IPS-15b (cell line): ENCODE measurements around the gene SCAPER.

Source experiments
- H3K27me3 ChIP-seq: one replicate; pipeline ENCODE4 v1.6.1; 2013; ENCODE audit warnings: low read length; ENCODE audit not compliant: control insufficient read depth, insufficient read depth
- H3K36me3 ChIP-seq: one replicate; pipeline ENCODE4 v1.6.1; 2013; ENCODE audit warnings: low read length; ENCODE audit not compliant: control insufficient read depth, insufficient read depth
- H3K4me1 ChIP-seq: one replicate; pipeline ENCODE4 v1.6.1; 2013; ENCODE audit warnings: mild to moderate bottlenecking, low read length; ENCODE audit not compliant: control insufficient read depth, insufficient read depth
- H3K4me3 ChIP-seq: one replicate; pipeline ENCODE4 v1.5.1; 2013; ENCODE audit warnings: low read depth, low read length
- H3K9ac ChIP-seq: one replicate; pipeline ENCODE4 v1.6.1; 2013; ENCODE audit warnings: low read depth, mild to moderate bottlenecking, low read length
- H3K9me3 ChIP-seq: one replicate; pipeline ENCODE4 v1.6.1; 2013; ENCODE audit warnings: mild to moderate bottlenecking, low read length; ENCODE audit not compliant: control insufficient read depth, insufficient read depth

Gene SCAPER

DNA sequence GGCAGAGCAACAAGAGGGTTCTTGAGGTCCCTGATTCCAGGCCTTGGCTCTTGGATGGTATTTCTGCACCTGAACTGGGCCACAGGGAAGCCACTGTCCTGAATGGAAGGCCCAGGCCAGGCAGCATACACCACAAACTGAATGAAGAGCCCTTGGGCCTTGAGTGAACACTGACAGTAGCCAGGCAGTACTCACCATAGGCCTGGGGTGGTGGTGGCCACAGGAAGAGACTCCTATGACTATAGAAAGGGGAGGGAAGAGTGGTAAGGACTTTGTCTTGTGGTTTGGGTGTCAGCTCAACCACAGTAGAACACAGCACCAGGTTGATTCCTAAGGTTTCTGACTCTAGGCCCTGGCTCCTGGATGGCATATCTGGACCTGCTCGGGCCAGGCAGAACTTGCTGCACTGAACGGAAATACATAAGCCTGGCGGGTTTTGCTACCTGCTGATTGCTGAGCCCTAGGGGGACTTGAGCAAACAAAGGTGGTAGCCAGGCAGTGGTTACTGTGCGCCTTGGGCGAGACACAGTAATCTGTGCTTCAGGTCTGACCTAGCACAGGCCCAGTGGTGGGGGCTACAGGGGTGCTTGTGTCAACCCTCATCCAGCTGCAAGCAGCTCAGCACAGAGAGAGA is 327.1 kb downstream of the SCAPER start:
- Histone ChIP-seq H3K27me3 (no peaks in the 10 kb centered on the region), H3K36me3 (no peaks in the 10 kb centered on the region), H3K4me1 (no peaks in the 10 kb centered on the region), H3K9me3 (no peaks in the 10 kb centered on the region), H3K9ac (no peak overlapping the region), H3K4me3 (no peak overlapping the region)

DNA sequence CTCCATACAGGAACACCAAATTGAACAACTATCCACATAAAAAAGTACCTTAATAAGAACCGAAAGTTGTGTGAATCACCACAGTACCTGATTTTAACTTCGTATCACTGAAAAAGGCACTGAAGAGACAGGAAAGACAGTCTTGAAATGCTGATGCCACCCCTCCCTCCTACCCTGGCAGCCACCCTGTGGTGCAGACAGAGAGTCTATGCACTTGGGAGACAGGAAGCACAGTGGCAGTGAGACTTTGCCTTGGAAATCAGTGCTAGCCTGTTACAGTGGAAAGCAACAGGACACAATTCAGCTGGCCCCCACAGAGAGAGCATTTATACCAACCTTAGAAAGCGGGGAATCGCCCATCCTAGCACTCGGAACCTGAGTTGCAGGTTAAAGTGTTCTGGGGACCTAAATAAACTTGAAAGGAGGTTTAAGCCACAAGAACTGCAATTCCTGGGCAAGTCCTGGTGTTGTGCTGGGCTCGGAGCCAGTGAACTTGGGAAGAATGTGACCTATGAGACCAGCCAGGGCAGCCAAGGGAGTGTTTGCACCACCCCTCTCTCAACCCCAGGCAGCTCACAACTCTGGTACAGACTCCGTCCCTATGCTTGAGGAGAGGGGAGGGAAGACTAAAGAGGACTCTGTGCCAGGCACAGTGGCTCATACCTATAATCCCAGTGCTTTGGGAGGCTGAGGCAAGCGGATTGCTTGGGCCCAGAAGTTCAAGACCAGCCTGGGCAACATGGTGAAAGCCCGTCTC is 328.4 kb downstream of the SCAPER start:
- H3K9ac ChIP-seq = no peak overlapping the region
- H3K27me3 ChIP-seq = no peaks in the 10 kb centered on the region

DNA sequence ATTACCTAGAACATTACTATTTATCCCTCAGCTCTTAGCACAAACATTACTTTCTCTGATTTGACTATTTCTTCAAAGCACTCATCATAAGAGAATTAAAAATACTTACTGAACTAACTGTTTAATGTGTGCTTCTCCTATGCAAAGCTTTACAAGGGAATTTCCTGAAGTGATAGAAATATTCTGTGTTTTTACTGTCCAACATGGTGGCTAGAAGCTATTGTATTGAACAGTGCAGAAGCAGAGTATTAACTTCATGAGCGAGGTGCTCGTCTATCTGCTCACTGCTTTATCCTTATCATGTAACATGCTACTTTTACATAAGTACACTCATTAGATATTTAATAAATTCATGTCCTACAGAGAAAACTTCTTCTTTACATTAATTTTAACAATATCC is 329.5 kb downstream of the SCAPER start:
- Histone ChIP-seq H3K36me3 (no peaks in the 10 kb centered on the region), H3K9ac (no peak overlapping the region), H3K27me3 (no peaks in the 10 kb centered on the region), H3K4me1 (no peaks in the 10 kb centered on the region), H3K9me3 (no peaks in the 10 kb centered on the region), H3K4me3 (no peak overlapping the region)

More for the DNA sequence above, 328.4 kb downstream of the SCAPER start:
- Histone ChIP-seq H3K9me3 (no peaks in the 10 kb centered on the region), H3K4me3 (no peak overlapping the region), H3K36me3 (no peaks in the 10 kb centered on the region), H3K4me1 (no peaks in the 10 kb centered on the region)

DNA sequence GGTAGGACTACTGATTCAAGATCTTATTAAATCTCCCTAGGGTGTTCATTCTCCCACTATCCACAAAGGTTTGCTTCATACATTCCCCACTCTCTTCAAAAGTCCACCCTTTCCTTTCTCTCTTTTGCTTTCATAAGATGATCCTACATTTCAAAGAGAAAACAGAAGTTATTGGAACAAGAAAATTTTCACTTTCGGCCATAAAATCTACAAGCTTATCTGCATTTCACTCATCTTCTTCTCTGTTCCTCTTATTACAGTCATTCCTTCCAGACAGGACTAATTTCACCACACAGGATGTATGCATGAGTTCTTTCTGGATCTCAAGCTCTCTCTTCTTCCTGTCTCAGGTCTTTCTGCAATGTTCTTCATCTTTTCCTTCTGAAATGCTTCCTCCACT is 329.9 kb downstream of the SCAPER start:
- Histone ChIP-seq H3K9ac (no peak overlapping the region), H3K27me3 (no peaks in the 10 kb centered on the region), H3K9me3 (no peaks in the 10 kb centered on the region), H3K4me3 (no peak overlapping the region), H3K4me1 (no peaks in the 10 kb centered on the region), H3K36me3 (no peaks in the 10 kb centered on the region)

DNA sequence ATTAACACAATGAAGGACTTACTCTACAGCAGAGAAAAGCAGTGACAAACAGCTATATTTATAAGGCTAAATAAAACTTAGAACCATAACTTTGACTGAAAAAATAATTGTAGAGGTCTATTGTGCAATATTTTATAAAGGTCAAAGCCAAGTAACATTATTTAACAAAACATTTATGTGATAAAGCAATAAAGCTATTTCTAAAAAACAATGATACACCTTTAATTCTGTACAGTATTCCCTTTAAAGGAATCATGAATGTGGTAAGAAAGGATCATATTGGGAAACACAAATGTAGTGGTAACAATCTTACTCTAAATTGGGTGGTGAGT is 332.2 kb downstream of the SCAPER start:
- H3K4me1 ChIP-seq = no peaks in the 10 kb centered on the region
- no peaks in the 10 kb centered on the region for H3K36me3 ChIP-seq
- no peaks in the 10 kb centered on the region for H3K27me3 ChIP-seq
- no peak overlapping the region for H3K9ac ChIP-seq
- no peaks in the 10 kb centered on the region for H3K9me3 ChIP-seq
- H3K4me3 ChIP-seq = no peak overlapping the region

DNA sequence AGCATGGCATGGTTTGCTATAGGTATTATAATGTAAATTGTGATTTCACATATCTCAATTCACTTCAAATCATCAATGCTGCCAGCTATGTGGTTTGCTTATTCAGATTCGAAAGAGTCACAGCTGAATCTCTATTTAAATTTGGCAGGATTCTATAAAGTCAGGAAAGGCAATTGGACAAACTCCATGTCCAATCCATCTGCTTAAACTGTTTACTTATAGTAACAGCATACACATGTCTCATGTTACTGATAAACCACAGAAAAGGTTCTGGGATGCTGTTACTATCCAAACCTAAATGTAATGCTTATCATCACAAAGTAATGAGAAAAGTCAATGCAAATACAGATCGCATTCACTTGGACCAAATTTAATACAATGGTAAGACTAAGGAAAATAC is 338.9 kb downstream of the SCAPER start:
- H3K9ac ChIP-seq = no peak overlapping the region
- no peaks in the 10 kb centered on the region for H3K36me3 ChIP-seq
- no peaks in the 10 kb centered on the region for H3K4me1 ChIP-seq
- H3K9me3 ChIP-seq = no peaks in the 10 kb centered on the region
- H3K4me3 ChIP-seq = no peak overlapping the region
- H3K27me3 ChIP-seq = no peaks in the 10 kb centered on the region

DNA sequence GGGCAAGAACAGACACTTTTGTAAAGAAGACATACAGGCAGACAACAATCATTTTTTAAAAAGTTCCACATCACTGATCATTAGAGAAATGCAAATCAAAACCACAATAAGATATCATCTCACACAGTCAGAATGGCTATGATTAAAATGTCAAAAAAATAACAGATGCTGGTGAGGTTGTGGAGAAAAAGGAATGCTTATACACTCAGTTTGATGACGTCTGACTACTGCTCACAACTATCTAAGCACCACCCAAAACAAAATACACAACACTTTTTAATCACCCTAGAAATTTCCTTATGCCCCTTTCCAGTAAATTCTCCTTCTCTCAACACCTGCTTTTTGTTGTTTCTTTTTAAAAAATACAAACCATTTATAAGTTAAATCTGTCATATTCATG is 339.8 kb downstream of the SCAPER start:
- Histone ChIP-seq H3K4me3 (no peak overlapping the region), H3K27me3 (no peaks in the 10 kb centered on the region), H3K4me1 (no peaks in the 10 kb centered on the region), H3K9me3 (no peaks in the 10 kb centered on the region), H3K9ac (no peak overlapping the region), H3K36me3 (no peaks in the 10 kb centered on the region)

DNA sequence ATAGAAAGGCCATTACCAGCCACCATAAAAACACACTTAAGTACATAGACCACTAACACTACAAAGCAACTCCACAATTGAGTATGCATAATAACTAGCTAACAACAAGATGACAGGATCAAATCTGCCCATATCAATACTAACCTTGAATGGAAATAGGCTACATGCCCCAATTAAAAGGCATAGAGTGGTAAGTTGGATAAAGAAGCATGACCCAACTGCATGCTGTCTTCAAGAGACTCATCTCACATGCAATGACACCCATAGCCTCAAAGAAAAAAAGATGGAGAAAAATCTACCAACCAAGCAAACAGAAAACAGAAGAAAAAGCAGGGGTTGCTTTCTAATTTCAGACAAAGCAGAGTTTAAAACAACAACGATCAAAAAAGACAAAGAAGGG is 349.9 kb downstream of the SCAPER start:
- H3K4me3 ChIP-seq = no peak overlapping the region
- H3K27me3 ChIP-seq = no peaks in the 10 kb centered on the region
- no peak overlapping the region for H3K9ac ChIP-seq
- H3K9me3 ChIP-seq = no peaks in the 10 kb centered on the region
- H3K4me1 ChIP-seq = no peaks in the 10 kb centered on the region
- H3K36me3 ChIP-seq = no peaks in the 10 kb centered on the region

DNA sequence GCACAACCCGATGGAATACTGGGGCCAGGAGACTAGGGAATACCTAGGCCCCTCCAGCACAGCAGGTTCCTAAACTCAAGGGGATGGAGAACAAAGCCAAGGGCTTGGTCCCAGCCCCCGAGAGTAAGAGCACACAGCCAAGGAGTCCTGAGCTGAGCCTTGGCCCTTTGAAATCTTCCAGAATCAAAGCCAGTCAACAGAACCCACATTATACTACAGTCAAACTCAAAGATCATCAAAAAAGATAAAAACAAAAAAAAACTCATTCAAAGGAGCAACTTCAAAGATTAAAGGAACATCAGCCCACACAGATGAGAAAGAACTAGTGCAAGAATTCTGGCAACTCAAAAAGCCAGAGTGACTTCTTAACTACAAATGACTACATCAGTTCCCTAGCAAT is 351.6 kb downstream of the SCAPER start:
- H3K4me3 ChIP-seq = no peak overlapping the region
- no peaks in the 10 kb centered on the region for H3K4me1 ChIP-seq
- no peak overlapping the region for H3K9ac ChIP-seq
- H3K9me3 ChIP-seq = no peaks in the 10 kb centered on the region
- no peaks in the 10 kb centered on the region for H3K36me3 ChIP-seq
- H3K27me3 ChIP-seq = no peaks in the 10 kb centered on the region

DNA sequence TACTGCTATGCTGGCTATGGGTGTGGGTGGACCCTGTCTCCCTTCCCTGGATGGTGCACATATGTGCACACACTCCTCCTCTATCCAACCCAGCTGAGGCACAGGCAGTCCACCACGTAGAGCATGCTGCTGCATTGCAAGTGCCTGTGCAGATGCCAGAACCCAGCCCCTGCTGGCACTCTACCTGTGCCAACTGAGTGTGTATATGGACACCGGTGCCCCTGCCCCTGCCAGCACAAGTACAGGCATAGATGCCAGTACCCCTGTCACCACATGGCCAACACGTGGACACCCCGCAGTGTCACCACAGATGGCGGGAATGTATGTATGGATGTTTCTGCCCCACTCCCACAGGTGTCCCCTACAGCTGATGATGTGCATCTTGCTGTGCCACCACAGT is 352.0 kb downstream of the SCAPER start:
- Histone ChIP-seq H3K9ac (no peak overlapping the region), H3K4me1 (no peaks in the 10 kb centered on the region), H3K27me3 (no peaks in the 10 kb centered on the region), H3K36me3 (no peaks in the 10 kb centered on the region), H3K9me3 (no peaks in the 10 kb centered on the region), H3K4me3 (no peak overlapping the region)

DNA sequence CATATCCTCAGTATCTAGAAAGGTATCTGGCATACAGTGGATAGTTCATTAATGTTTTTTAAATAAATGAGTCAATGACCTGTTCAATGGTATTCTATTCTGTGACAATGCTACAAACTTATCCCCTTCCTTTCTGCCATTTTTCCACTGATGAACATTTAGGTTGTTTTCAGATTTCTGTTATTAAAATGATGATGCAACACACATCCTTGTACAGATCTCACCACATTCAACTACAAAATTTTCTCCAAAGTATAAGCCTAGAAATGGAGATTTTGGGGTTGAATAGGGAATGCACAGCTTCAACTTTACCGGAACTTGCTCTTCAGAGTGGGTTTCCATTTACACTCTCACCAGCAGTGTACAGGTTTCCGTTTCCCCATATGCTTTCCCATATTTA is 358.3 kb downstream of the SCAPER start:
- Histone ChIP-seq H3K4me3 (no peak overlapping the region), H3K9ac (no peak overlapping the region), H3K36me3 (no peaks in the 10 kb centered on the region), H3K4me1 (no peaks in the 10 kb centered on the region), H3K9me3 (no peaks in the 10 kb centered on the region), H3K27me3 (no peaks in the 10 kb centered on the region)

DNA sequence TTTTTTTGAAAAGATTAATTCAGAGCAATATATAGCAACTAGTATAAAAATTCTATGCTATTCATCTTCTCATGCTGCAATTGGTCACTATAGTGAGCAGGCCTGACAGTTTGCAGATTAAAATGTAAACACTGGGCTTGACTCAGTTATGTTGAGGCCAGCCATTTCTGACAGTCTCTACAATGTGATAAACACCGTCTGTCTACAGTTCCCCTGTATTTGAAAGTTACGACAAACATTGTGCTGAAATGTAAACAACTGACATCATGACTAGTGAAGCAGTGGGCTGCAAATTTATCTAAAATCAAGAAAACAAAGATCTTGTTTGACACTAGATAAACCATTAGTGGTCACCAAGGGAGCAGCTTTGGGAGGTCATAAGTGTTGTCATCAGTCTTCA is 371.1 kb downstream of the SCAPER start:
- Histone ChIP-seq H3K9ac (no peak overlapping the region), H3K4me1 (no peaks in the 10 kb centered on the region), H3K27me3 (no peaks in the 10 kb centered on the region), H3K9me3 (no peaks in the 10 kb centered on the region), H3K36me3 (no peaks in the 10 kb centered on the region), H3K4me3 (no peak overlapping the region)
